ENCODE measurements around the gene TSPAN11.

Gene TSPAN11

GRCh38 chr12:30990776-30991175, 64.2 kb downstream of the TSPAN11 start:
- Histone ChIP-seq H3K27me3 (no peaks in the 10 kb centered on the region), H3K4me1 (peaks cover 0 to 17% (median 6%) of the 10 kb centered on the region in 10 experiments; a peak in 9 of 20 replicates), H3K9me3 (replicated peaks in 1 of 11) (no peaks in the 10 kb centered on the region), H3K4me3 (no peak overlapping the region), H3K27ac (no peak overlapping the region), H4K20me1 (no peaks in the 10 kb centered on the region), H3K36me3 (no peaks in the 10 kb centered on the region), H3K4me2 (no peak overlapping the region), H3K9ac (no peak overlapping the region)
- no peak for TF ChIP-seq Cebpa-rat (IDR thresholded peaks at IDR 0.05)

DNA sequence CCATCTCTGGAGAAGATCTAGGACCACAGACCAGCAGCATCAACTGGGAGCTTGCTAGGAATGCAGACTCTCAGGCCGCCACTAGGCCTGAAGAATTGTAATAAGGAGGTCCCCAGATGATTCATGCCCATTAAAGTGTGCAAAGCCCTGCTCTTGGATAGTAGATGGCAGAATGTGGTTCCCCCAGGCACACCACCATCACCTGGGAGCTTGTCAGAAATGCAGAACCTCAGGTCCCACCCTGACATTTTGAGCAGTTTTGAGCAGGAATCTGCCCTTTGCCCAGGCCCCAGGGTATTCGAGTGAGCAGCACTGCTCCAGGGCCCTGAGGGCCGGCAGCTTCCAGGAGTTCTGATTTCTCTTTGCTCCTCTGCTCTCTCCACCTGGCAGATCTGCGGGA, 64.9 kb downstream of the TSPAN11 start:
- Histone ChIP-seq H3K27ac (no peak overlapping the region), H3K9me3 (replicated peaks in 1 of 11) (no peaks in the 10 kb centered on the region), H3K36me3 (no peaks in the 10 kb centered on the region), H4K20me1 (no peaks in the 10 kb centered on the region), H3K4me3 (no peak overlapping the region), H3K4me2 (no peak overlapping the region), H3K9ac (no peak overlapping the region), H3K4me1 (peaks cover 0 to 17% (median 6%) of the 10 kb centered on the region in 10 experiments; a peak in 9 of 20 replicates), H3K27me3 (no peaks in the 10 kb centered on the region)
- no peak for TF ChIP-seq Cebpa-rat (IDR thresholded peaks at IDR 0.05)

DNA sequence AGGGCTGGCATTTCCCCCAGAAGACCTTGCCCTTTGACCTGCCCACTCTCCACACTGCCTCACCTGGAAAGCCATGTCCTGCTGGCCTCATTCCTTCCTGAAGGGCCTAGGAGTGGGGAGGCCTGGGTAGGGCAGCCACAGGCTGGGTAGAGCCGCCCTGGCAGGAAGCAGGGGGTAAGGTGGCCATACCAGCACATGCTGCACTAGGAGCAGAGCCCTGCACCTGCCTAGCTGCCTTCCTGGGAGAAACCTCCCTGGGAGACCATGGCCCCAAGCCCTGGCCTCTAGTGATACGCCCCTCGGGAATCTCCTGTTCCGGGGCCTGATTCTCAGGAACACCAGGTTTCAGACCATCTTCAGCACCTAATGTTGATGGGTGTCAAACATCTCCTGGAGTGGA, 65.8 kb downstream of the TSPAN11 start:
- Histone ChIP-seq H3K27ac (no peak overlapping the region), H3K4me3 (no peak overlapping the region)
- no peak for TF ChIP-seq Cebpa-rat (IDR thresholded peaks at IDR 0.05)

GRCh38 chr12:30993766-30994165, 67.2 kb downstream of the TSPAN11 start:
- Histone ChIP-seq H3K27me3 (no peaks in the 10 kb centered on the region), H3K9me3 (replicated peaks in 1 of 11) (no peaks in the 10 kb centered on the region), H3K4me3 (no peak overlapping the region), H4K20me1 (no peaks in the 10 kb centered on the region), H3K36me3 (no peaks in the 10 kb centered on the region), H3K4me2 (no peak overlapping the region), H3K9ac (no peak overlapping the region), H3K4me1 (peaks cover 0 to 15% (median 6%) of the 10 kb centered on the region in 10 experiments; a peak in 9 of 20 replicates), H3K27ac (no peak overlapping the region)
- no peak for TF ChIP-seq Cebpa-rat (IDR thresholded peaks at IDR 0.05)

More for the DNA sequence above, 65.8 kb downstream of the TSPAN11 start:
- H3K9me3 ChIP-seq (replicated peaks in 1 of 11): no peaks in the 10 kb centered on the region
- H3K27me3 ChIP-seq: no peaks in the 10 kb centered on the region
- peaks cover 0 to 17% (median 6%) of the 10 kb centered on the region in 10 experiments; a peak in 9 of 20 replicates for H3K4me1 ChIP-seq
- H3K9ac ChIP-seq: no peak overlapping the region
- no peaks in the 10 kb centered on the region for H4K20me1 ChIP-seq
- H3K36me3 ChIP-seq: no peaks in the 10 kb centered on the region
- no peak overlapping the region for H3K4me2 ChIP-seq

GRCh38 chr12:30994274-30994673, 67.7 kb downstream of the TSPAN11 start:
- H3K4me2 ChIP-seq: no peak overlapping the region
- no peak overlapping the region for H3K27ac ChIP-seq
- H3K4me3 ChIP-seq: no peak overlapping the region
- H3K36me3 ChIP-seq: no peaks in the 10 kb centered on the region
- H3K9me3 ChIP-seq (replicated peaks in 1 of 11): no peaks in the 10 kb centered on the region
- H3K4me1 ChIP-seq: peaks cover 0 to 9% (median 6%) of the 10 kb centered on the region in 10 experiments; a peak in 8 of 20 replicates
- no peak overlapping the region for H3K9ac ChIP-seq
- H4K20me1 ChIP-seq: no peaks in the 10 kb centered on the region
- H3K27me3 ChIP-seq: no peaks in the 10 kb centered on the region
- no peak for TF ChIP-seq Cebpa-rat (IDR thresholded peaks at IDR 0.05)

DNA sequence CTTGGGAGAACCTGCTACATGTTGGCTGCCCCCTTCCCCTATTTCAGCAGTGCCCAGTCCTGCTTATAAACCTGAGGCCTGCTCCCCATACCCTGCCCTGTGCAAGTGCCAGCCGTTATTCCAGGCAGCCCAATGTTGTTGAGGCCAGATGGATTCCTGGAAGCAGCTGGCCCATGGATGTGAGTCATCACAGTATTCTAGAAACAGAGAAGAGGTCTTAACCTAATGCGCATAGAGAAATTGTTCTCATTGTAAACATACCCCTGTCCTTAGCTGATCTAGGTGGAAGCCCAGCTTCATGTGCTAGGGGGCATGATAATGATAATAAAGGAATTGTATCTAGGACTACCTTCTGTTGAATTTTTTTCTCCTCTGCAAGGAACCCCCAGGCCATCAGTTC, 69.7 kb downstream of the TSPAN11 start:
- no peaks in the 10 kb centered on the region for H3K9me3 ChIP-seq (replicated peaks in 1 of 11)
- H3K9ac ChIP-seq: no peak overlapping the region
- H3K36me3 ChIP-seq: no peaks in the 10 kb centered on the region
- TF ChIP-seq Cebpa-rat (IDR thresholded peaks at IDR 0.05): no peak
- H3K4me3 ChIP-seq: no peak overlapping the region
- H3K4me2 ChIP-seq: no peak overlapping the region
- no peak overlapping the region for H3K27ac ChIP-seq
- no peaks in the 10 kb centered on the region for H4K20me1 ChIP-seq
- no peaks in the 10 kb centered on the region for H3K27me3 ChIP-seq
- no peaks in the 10 kb centered on the region for H3K4me1 ChIP-seq

- H3K4me3 ChIP-seq: no peak overlapping the region
- H3K4me2 ChIP-seq: no peak overlapping the region
- no peaks in the 10 kb centered on the region for H4K20me1 ChIP-seq
- TF ChIP-seq Cebpa-rat (IDR thresholded peaks at IDR 0.05): no peak
- no peaks in the 10 kb centered on the region for H3K4me1 ChIP-seq
- H3K9ac ChIP-seq: no peak overlapping the region
- no peaks in the 10 kb centered on the region for H3K9me3 ChIP-seq (replicated peaks in 1 of 11)
- H3K36me3 ChIP-seq: no peaks in the 10 kb centered on the region
- no peak overlapping the region for H3K27ac ChIP-seq
- no peaks in the 10 kb centered on the region for H3K27me3 ChIP-seq
Observed at GRCh38 chr12:30996752-30997151, 70.2 kb downstream of the TSPAN11 start.

- TF ChIP-seq Cebpa-rat (IDR thresholded peaks at IDR 0.05): no peak
- H3K4me3 ChIP-seq: no peak overlapping the region
- no peak overlapping the region for H3K4me2 ChIP-seq
- no peak overlapping the region for H3K27ac ChIP-seq
- H3K9ac ChIP-seq: no peak overlapping the region
- H3K4me1 ChIP-seq: no peaks in the 10 kb centered on the region
- H3K36me3 ChIP-seq: no peaks in the 10 kb centered on the region
- H4K20me1 ChIP-seq: no peaks in the 10 kb centered on the region
- H3K27me3 ChIP-seq: no peaks in the 10 kb centered on the region
- H3K9me3 ChIP-seq (replicated peaks in 1 of 11): no peaks in the 10 kb centered on the region
Observed at GRCh38 chr12:30997685-30998440, 71.3 kb downstream of the TSPAN11 start.

- no peaks in the 10 kb centered on the region for H3K36me3 ChIP-seq
- no peak overlapping the region for H3K4me2 ChIP-seq
- H3K9me3 ChIP-seq (replicated peaks in 1 of 11): no peaks in the 10 kb centered on the region
- no peaks in the 10 kb centered on the region for H4K20me1 ChIP-seq
- no peaks in the 10 kb centered on the region for H3K27me3 ChIP-seq
- no peak for TF ChIP-seq Cebpa-rat (IDR thresholded peaks at IDR 0.05)
- no peak overlapping the region for H3K9ac ChIP-seq
- H3K27ac ChIP-seq: no peak overlapping the region
- H3K4me3 ChIP-seq: no peak overlapping the region
- no peaks in the 10 kb centered on the region for H3K4me1 ChIP-seq
Observed at GRCh38 chr12:30999011-30999410, 72.5 kb downstream of the TSPAN11 start.

- Histone ChIP-seq H3K9ac (no peak overlapping the region), H3K4me1 (peaks cover 0 to 4% (median 0%) of the 10 kb centered on the region in 10 experiments; a peak in 1 of 20 replicates), H3K9me3 (replicated peaks in 1 of 11) (no peaks in the 10 kb centered on the region), H3K36me3 (no peaks in the 10 kb centered on the region), H3K27me3 (no peaks in the 10 kb centered on the region), H4K20me1 (no peaks in the 10 kb centered on the region), H3K4me3 (no peak overlapping the region), H3K27ac (no peak overlapping the region), H3K4me2 (no peak overlapping the region)
- TF ChIP-seq Cebpa-rat (IDR thresholded peaks at IDR 0.05): no peak
Observed at GRCh38 chr12:30999723-31000122, 73.2 kb downstream of the TSPAN11 start.
